Breast epithelium (tissue), 3 donors: ENCODE measurements around the gene RMND5A.

Source experiments
- POLR2A ChIP-seq: fragments of 450-650 bp; IDR thresholded peaks from one replicate; pipeline ENCODE4 v1.6.1; 2016; ENCODE audit warnings: antibody characterized with exemption, mild to moderate bottlenecking, moderate library complexity
- POLR2AphosphoS5 ChIP-seq, 3 donors: sonication (generic); formaldehyde crosslinking; IDR thresholded peaks; one replicate each; pipeline ENCODE4 v1.6.1; 2017; ENCODE audit warnings: antibody characterized with exemption in 3 of 3

DNA sequence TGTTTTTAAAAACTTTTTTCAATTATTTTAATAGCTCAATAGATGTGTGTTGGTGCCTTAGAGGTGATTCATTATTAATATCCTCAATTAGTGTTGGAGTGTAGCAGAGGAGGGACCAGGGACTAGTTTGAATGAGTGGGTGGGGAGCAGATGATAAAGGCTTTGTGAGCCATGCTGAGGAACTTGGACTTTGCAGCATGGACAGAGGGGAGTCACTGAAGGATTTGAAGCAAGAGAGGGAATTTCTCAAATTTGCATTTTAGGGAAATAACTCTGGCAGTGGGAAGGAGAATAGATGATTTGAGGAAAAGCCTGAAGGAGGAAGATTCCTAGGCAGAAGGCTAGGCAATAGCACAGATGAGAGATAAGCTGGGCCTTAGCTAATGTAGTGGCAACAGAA is 42.3 kb upstream of the RMND5A start:
- TF ChIP-seq POLR2A: no peak
- TF ChIP-seq POLR2AphosphoS5 (IDR thresholded peaks at IDR 0.05): no peak
